Progenitor cell of endocrine pancreas (in vitro differentiated cells): ENCODE results near the gene JTB. TPM values are rescaled to one million over a fixed set of nuclear protein-coding genes. Genes with fewer than 3 reads are reported as not detected.
A peak's percentile ranks its signal among the peaks of the same experiment; 100 is the strongest.

ENCODE experiments used
- DNase-seq: peaks from one replicate; pipeline ENCODE4 v3.0.0; 2021; ENCODE audit warnings: low spot score; ENCODE audit not compliant: unreplicated experiment
- H3K27ac Mint-ChIP-seq: 2 replicates; pipeline ENCODE4 v1.8.0; 2021; ENCODE audit warnings: mild to moderate bottlenecking, moderate library complexity, mixed read lengths
- H3K27me3 Mint-ChIP-seq: 2 replicates; pipeline ENCODE4 v1.8.0; 2021; ENCODE audit warnings: mixed read lengths
- H3K36me3 Mint-ChIP-seq: 2 replicates; pipeline ENCODE4 v1.8.0; 2022; ENCODE audit warnings: mixed read lengths; ENCODE audit not compliant: insufficient read depth
- H3K4me1 Mint-ChIP-seq: 2 replicates; pipeline ENCODE4 v1.8.0; 2021; ENCODE audit warnings: low read depth, mixed read lengths
- H3K4me3 Mint-ChIP-seq: 2 replicates; pipeline ENCODE4 v1.8.0; 2021; ENCODE audit warnings: low read depth, mild to moderate bottlenecking, moderate library complexity, mixed read lengths
- H3K9me3 Mint-ChIP-seq: 2 replicates; pipeline ENCODE4 v1.8.0; 2021; ENCODE audit warnings: low read depth, mixed read lengths
- total RNA-seq: library from RNA; stranded (reverse); gene quantifications from 2 replicates; pipeline ENCODE4 v1.2.1, GENCODE V29; 2021
- TF ChIP-seq, protein P1 (sequence below): fragments of 200-600 bp; sonication (generic); IDR thresholded peaks from one replicate; pipeline ENCODE4 v1.5.0; 2021; ENCODE audit warnings: antibody characterized with exemption, mild to moderate bottlenecking; ENCODE audit not compliant: unreplicated experiment

JTB gene
- total RNA-seq, 1 donor from 2014 or later = 75.0 TPM

DNA sequence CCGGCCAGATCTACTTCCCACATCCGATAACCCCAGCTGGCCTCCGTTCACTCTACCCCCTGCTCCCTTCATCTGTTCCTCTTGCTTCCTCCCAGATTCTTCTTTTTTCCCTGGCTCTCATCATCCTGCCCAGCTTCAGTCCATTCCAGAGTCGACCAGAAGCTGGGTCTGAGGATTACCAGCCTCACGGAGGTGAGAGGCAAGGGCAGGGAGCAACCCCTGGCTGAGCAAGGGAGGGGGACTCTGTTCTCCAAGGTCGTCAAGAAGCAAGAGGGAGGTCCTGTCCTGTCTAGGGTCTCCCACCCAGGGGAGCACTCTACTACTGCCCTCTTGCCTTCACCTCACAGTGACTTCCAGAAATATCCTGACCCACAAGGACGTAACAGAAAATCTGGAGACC is 3.9 kb downstream of the JTB start:
- no peak overlapping the region for H3K27ac Mint-ChIP-seq
- no peaks in the 10 kb centered on the region for H3K27me3 Mint-ChIP-seq
- H3K4me3 Mint-ChIP-seq = no peak overlapping the region
- TF ChIP-seq, protein P1, sequence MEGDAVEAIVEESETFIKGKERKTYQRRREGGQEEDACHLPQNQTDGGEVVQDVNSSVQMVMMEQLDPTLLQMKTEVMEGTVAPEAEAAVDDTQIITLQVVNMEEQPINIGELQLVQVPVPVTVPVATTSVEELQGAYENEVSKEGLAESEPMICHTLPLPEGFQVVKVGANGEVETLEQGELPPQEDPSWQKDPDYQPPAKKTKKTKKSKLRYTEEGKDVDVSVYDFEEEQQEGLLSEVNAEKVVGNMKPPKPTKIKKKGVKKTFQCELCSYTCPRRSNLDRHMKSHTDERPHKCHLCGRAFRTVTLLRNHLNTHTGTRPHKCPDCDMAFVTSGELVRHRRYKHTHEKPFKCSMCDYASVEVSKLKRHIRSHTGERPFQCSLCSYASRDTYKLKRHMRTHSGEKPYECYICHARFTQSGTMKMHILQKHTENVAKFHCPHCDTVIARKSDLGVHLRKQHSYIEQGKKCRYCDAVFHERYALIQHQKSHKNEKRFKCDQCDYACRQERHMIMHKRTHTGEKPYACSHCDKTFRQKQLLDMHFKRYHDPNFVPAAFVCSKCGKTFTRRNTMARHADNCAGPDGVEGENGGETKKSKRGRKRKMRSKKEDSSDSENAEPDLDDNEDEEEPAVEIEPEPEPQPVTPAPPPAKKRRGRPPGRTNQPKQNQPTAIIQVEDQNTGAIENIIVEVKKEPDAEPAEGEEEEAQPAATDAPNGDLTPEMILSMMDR = no peak
- peaks cover 3% of the 10 kb centered on the region for H3K36me3 Mint-ChIP-seq
- no peak for DNase-seq
- peaks cover 25% of the 10 kb centered on the region for H3K4me1 Mint-ChIP-seq
- H3K9me3 Mint-ChIP-seq = no peaks in the 10 kb centered on the region

DNA sequence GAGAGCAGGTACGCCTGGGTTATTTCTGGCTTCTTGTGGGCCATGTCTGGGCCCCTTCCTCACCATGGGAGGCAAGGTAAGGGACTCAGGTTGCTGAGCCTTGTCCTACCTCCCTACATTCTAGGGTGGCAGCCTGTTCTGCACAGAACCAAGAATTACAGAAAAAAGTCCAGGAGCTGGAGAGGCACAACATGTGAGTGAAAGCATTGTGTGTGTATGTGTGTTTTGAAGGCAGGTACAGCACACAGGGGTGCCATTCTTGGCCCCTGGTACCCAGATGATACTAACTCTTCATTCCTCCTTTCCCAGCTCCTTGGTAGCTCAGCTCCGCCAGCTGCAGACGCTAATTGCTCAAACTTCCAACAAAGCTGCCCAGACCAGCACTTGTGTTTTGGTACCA is 4.4 kb downstream of the JTB start:
- no peaks in the 10 kb centered on the region for H3K9me3 Mint-ChIP-seq
- H3K4me3 Mint-ChIP-seq = no peak overlapping the region
- TF ChIP-seq, protein P1 = no peak
- H3K27ac Mint-ChIP-seq = peak overlapping the region; percentile 56
- H3K27me3 Mint-ChIP-seq = no peaks in the 10 kb centered on the region
- peaks cover 3% of the 10 kb centered on the region for H3K36me3 Mint-ChIP-seq
- no peak for DNase-seq
- peaks cover 25% of the 10 kb centered on the region for H3K4me1 Mint-ChIP-seq

DNA sequence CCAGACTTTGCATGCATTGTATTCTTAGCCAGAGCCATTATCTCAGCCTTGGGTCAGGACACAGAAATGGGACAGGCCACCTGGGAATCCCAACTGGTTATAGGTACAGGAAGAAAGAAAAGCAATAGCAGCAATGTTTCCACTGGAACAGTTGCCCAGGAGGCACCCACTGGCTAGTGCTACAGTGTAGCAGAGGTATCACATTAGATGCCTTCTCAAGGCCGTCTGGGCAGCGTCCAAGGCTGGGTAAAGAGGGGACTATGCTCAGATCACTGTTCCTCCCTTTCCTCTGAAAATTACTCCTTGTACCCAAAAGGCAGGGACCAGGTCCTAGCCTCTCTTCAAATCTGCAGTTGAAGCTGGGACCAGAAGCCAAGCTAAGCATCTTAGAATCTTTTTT is 7.1 kb downstream of the JTB start:
- Mint-ChIP-seq H3K9me3 (no peaks in the 10 kb centered on the region), H3K4me1 (peaks cover 23% of the 10 kb centered on the region), H3K4me3 (no peak overlapping the region)

DNA sequence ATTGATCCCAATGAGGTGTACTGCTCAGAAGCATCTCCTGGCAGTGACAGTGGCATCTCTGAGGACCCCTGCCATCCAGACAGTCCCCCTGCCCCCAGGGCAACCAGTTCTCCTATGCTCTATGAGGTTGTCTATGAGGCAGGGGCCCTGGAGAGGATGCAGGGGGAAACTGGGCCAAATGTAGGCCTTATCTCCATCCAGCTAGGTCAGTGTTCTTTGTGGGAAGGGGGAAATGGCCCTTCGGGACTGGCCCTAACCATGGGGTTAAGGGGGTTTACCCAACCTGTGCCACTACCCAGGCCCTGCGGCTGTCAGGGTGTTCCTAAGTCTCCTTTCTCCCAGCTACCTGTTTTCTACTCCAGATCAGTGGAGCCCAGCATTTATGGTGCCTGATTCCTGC is 8.5 kb downstream of the JTB start:
- Mint-ChIP-seq H3K36me3 (peaks cover 2% of the 10 kb centered on the region), H3K9me3 (no peaks in the 10 kb centered on the region), H3K4me3 (peak overlapping the region; percentile 78), H3K4me1 (peaks cover 27% of the 10 kb centered on the region), H3K27me3 (no peaks in the 10 kb centered on the region), H3K27ac (peak overlapping the region; percentile 96)
- DNase-seq = no peak
- TF ChIP-seq, protein P1 = no peak

More for the DNA sequence above, 7.1 kb downstream of the JTB start:
- TF ChIP-seq, protein P1 = no peak
- Mint-ChIP-seq H3K27ac (no peak overlapping the region), H3K36me3 (peaks cover 3% of the 10 kb centered on the region), H3K27me3 (no peaks in the 10 kb centered on the region)
- no peak for DNase-seq

DNA sequence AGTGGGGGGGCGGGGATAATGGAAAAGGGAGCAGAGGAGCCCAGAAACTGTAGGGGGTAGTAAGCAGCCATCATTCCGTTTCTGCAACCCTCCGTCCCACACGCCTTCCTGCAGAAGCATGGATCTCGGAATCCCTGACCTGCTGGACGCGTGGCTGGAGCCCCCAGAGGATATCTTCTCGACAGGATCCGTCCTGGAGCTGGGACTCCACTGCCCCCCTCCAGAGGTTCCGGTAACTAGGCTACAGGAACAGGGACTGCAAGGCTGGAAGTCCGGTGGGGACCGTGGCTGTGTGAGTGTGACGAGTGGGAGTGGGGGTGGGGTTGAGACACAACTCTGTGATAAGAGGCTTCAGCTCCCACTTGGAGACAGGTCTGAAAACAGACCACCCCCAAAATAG is 9.1 kb downstream of the JTB start:
- H3K4me1 Mint-ChIP-seq = peaks cover 31% of the 10 kb centered on the region
- peaks cover under 1% of the 10 kb centered on the region for H3K36me3 Mint-ChIP-seq
- peak overlapping the region; percentile 78 for H3K4me3 Mint-ChIP-seq
- H3K27ac Mint-ChIP-seq = peak overlapping the region; percentile 96
- TF ChIP-seq, protein P1 = no peak
- DNase-seq = no peak
- H3K27me3 Mint-ChIP-seq = no peaks in the 10 kb centered on the region
- no peaks in the 10 kb centered on the region for H3K9me3 Mint-ChIP-seq
